ENCODE data around the gene RAG1. TPM values are rescaled to one million over a fixed set of nuclear protein-coding genes. Genes with fewer than 3 reads are reported as not detected.

The RAG1 gene
- polyA plus RNA-seq, 1 experiment: 0.10 TPM

- no peak for TF ChIP-seq CTCF (IDR thresholded peaks at IDR 0.05; ENCODE audit: insufficient read depth, low read depth, low read length)
- Histone ChIP-seq H3K27me3 (ENCODE audit: control insufficient read depth, insufficient read depth, low read length) (no peaks in the 10 kb centered on the region), H3K36me3 (ENCODE audit: control insufficient read depth, insufficient read depth, low read length) (no peaks in the 10 kb centered on the region), H3K4me3 (ENCODE audit: low read depth, low read length) (no peak overlapping the region)
- CTCF ChIA-PET: interaction anchor here (1.1 to 1.4 kb wide), 2 partner anchors 19 to 63 kb away, joined by 3 to 5 read pairs; no protein-coding TSS in a partner anchor
- DNase-seq (ENCODE audit: low read depth): no peak
- POLR2A ChIA-PET: no interaction called here
Observed at GRCh38 chr11:36627471-36627870, 59.7 kb downstream of the RAG1 start.

- Histone ChIP-seq H3K27me3 (ENCODE audit: control insufficient read depth, insufficient read depth, low read length) (no peaks in the 10 kb centered on the region), H3K4me3 (ENCODE audit: low read depth, low read length) (no peak overlapping the region), H3K36me3 (ENCODE audit: control insufficient read depth, insufficient read depth, low read length) (no peaks in the 10 kb centered on the region)
- no peak for TF ChIP-seq CTCF (IDR thresholded peaks at IDR 0.05; ENCODE audit: insufficient read depth, low read depth, low read length)
- POLR2A ChIA-PET: no interaction called here
- no peak for DNase-seq (ENCODE audit: low read depth)
- CTCF ChIA-PET: interaction anchor here (1.1 to 1.4 kb wide), 2 partner anchors 19 to 64 kb away, joined by 3 to 5 read pairs; no protein-coding TSS in a partner anchor
Observed at GRCh38 chr11:36628141-36628540, 60.3 kb downstream of the RAG1 start.

GRCh38 chr11:36628765-36629244 lies 61.0 kb downstream of the RAG1 start:
- Histone ChIP-seq H3K27me3 (ENCODE audit: control insufficient read depth, insufficient read depth, low read length) (no peaks in the 10 kb centered on the region), H3K36me3 (ENCODE audit: control insufficient read depth, insufficient read depth, low read length) (no peaks in the 10 kb centered on the region), H3K4me3 (ENCODE audit: low read depth, low read length) (no peak overlapping the region)
- no peak for DNase-seq (ENCODE audit: low read depth)
- TF ChIP-seq CTCF (IDR thresholded peaks at IDR 0.05; ENCODE audit: insufficient read depth, low read depth, low read length): no peak
- CTCF ChIA-PET: interaction anchor here (0.6 kb wide), 1 partner anchor 117 kb away, joined by 3 read pairs; no protein-coding TSS in a partner anchor
- POLR2A ChIA-PET: no interaction called here

Other genes with a start within 250 kb of the RAG1 start
- gene TRAF6, start 57.7 kb upstream of the RAG1 start, polyA plus RNA-seq (2011; rRNA removed): 6.2 and 9.0 TPM in 2 replicates
- gene IFTAP, start 26.5 kb downstream of the RAG1 start, polyA plus RNA-seq (2011; rRNA removed): 9.3 and 25.7 TPM in 2 replicates
- not detected in 2 replicates for gene RAG2, start 30.2 kb downstream of the RAG1 start, polyA plus RNA-seq (2011; rRNA removed)

Measured in BJ (cell line).